ENCODE measurements around the gene GET3. TPM values are rescaled to one million over a fixed set of nuclear protein-coding genes. Genes with fewer than 3 reads are reported as not detected.

GET3 gene
- total and polyA plus RNA-seq, 2 of the 13 experiments (the other 11 are each of a cell fraction or from before 2014, with no cell fraction given): 57.7 to 59.4 TPM

DNA sequence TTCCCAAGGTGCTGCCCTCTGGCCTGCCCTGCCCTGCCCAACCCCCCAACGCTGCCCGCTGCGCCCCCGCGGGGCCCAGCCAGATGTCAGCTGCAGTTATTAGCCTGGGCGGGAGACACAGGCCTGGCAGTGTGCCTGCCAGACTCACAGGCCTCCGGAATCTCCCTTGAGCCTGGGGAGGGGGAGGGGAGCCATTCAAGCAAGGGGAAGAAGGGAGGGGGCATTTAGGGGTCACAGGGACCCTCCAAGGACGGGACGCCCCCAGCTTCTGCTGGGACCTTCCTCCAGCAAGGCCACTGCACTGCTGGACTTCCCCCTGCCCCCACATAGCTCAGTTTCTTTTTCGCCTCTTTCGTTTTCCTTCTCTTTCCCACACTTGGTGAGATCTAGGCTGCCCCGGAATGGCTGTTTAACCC, 51.4 kb downstream of the GET3 start (continued):
- TF ChIP-seq CREB1 (IDR thresholded peaks at IDR 0.05) (no peak), CREB1 (CRISPR knock-in tag; IDR thresholded peaks at IDR 0.05) (no peak), HDAC6 (IDR thresholded peaks at IDR 0.05; ENCODE audit: low read depth, low read length) (no peak), ZSCAN21 (CRISPR knock-in tag; IDR thresholded peaks at IDR 0.05; ENCODE audit: borderline replicate concordance) (0 out of 2 replicates have a peak, but pooled peaks have one; percentile 37), PCBP1 (IDR thresholded peaks at IDR 0.05; ENCODE audit: borderline replicate concordance, low read depth, low read length) (0 out of 2 replicates have a peak, but pooled peaks have one; percentile 49), SP5 (CRISPR knock-in tag; IDR thresholded peaks at IDR 0.05; ENCODE audit: borderline replicate concordance, low read depth) (0 out of 2 replicates have a peak, but pooled peaks have one; percentile 24), HNRNPL (IDR thresholded peaks at IDR 0.05; ENCODE audit: low read depth, low read length) (peak; percentile 97), ZNF670 (CRISPR knock-in tag; IDR thresholded peaks at IDR 0.05; ENCODE audit: borderline replicate concordance) (no peak), SALL1 (CRISPR knock-in tag; IDR thresholded peaks at IDR 0.05) (peak; percentile 13; the same call in 1 of the 2 replicates), MAFF (IDR thresholded peaks at IDR 0.05; ENCODE audit: low read depth, low read length) (no peak), SKI (IDR thresholded peaks at IDR 0.05; ENCODE audit: partially characterized antibody) (peak; percentile 18), ZFX (CRISPR knock-in tag; IDR thresholded peaks at IDR 0.05; ENCODE audit: low read depth) (peak; percentile 71), ZSCAN30 (CRISPR knock-in tag; IDR thresholded peaks at IDR 0.05) (no peak), ZNF816 (CRISPR knock-in tag; IDR thresholded peaks at IDR 0.05; ENCODE audit: borderline replicate concordance) (no peak), ELF3 (CRISPR knock-in tag; IDR thresholded peaks at IDR 0.05) (no peak), PTBP1 (IDR thresholded peaks at IDR 0.05; ENCODE audit: low read depth, low read length, poor library complexity, severe bottlenecking) (peak; percentile 59), MTA1 (CRISPR knock-in tag; IDR thresholded peaks at IDR 0.05; ENCODE audit: borderline replicate concordance) (peak; percentile 10; the same call in 1 of the 2 replicates), SMARCE1 (IDR thresholded peaks at IDR 0.05; ENCODE audit: borderline replicate concordance) (no peak), AGO2 (optimal IDR thresholded peaks at IDR 0.05; ENCODE audit: low read depth, low read length) (peak; percentile 21)
- TF ChIP-seq, protein P1, sequence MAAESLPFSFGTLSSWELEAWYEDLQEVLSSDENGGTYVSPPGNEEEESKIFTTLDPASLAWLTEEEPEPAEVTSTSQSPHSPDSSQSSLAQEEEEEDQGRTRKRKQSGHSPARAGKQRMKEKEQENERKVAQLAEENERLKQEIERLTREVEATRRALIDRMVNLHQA (CRISPR knock-in tag; IDR thresholded peaks at IDR 0.05): no peak
- TF ChIP-seq, protein P2, sequence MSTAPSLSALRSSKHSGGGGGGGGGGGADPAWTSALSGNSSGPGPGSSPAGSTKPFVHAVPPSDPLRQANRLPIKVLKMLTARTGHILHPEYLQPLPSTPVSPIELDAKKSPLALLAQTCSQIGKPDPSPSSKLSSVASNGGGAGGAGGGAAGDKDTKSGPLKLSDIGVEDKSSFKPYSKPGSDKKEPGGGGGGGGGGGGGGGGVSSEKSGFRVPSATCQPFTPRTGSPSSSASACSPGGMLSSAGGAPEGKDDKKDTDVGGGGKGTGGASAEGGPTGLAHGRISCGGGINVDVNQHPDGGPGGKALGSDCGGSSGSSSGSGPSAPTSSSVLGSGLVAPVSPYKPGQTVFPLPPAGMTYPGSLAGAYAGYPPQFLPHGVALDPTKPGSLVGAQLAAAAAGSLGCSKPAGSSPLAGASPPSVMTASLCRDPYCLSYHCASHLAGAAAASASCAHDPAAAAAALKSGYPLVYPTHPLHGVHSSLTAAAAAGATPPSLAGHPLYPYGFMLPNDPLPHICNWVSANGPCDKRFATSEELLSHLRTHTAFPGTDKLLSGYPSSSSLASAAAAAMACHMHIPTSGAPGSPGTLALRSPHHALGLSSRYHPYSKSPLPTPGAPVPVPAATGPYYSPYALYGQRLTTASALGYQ (CRISPR knock-in tag; IDR thresholded peaks at IDR 0.05): no peak
- TF ChIP-seq, protein P3, sequence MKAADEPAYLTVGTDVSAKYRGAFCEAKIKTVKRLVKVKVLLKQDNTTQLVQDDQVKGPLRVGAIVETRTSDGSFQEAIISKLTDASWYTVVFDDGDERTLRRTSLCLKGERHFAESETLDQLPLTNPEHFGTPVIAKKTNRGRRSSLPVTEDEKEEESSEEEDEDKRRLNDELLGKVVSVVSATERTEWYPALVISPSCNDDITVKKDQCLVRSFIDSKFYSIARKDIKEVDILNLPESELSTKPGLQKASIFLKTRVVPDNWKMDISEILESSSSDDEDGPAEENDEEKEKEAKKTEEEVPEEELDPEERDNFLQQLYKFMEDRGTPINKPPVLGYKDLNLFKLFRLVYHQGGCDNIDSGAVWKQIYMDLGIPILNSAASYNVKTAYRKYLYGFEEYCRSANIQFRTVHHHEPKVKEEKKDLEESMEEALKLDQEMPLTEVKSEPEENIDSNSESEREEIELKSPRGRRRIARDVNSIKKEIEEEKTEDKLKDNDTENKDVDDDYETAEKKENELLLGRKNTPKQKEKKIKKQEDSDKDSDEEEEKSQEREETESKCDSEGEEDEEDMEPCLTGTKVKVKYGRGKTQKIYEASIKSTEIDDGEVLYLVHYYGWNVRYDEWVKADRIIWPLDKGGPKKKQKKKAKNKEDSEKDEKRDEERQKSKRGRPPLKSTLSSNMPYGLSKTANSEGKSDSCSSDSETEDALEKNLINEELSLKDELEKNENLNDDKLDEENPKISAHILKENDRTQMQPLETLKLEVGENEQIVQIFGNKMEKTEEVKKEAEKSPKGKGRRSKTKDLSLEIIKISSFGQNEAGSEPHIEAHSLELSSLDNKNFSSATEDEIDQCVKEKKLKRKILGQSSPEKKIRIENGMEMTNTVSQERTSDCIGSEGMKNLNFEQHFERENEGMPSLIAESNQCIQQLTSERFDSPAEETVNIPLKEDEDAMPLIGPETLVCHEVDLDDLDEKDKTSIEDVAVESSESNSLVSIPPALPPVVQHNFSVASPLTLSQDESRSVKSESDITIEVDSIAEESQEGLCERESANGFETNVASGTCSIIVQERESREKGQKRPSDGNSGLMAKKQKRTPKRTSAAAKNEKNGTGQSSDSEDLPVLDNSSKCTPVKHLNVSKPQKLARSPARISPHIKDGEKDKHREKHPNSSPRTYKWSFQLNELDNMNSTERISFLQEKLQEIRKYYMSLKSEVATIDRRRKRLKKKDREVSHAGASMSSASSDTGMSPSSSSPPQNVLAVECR (CRISPR knock-in tag; IDR thresholded peaks at IDR 0.05; ENCODE audit: borderline replicate concordance): peak; percentile 42; the same call in 1 of the 2 replicates

Measured in HepG2 (cell line).